Neural cell (in vitro differentiated cells): ENCODE measurements around the gene LIN9. TPM values are rescaled to one million over a fixed set of nuclear protein-coding genes. Genes with fewer than 3 reads are reported as not detected.

Source experiments
- H2AFZ ChIP-seq: fragments of 200-600, 300-800 bp; sonication (generic), shearing (Covaris generic); 2 replicates; pipeline ENCODE4 v1.6.0; 2014; ENCODE audit warnings: low read depth, mild to moderate bottlenecking, antibody characterized with exemption, low read length, moderate library complexity
- H3F3A ChIP-seq: fragments of 200-600 bp; shearing (Covaris generic); 2 replicates; pipeline ENCODE4 v1.6.1; 2016; ENCODE audit warnings: mild to moderate bottlenecking, moderate library complexity, mixed read lengths, antibody characterized with exemption, low read length; ENCODE audit not compliant: insufficient read depth, poor library complexity, severe bottlenecking
- H3K27ac ChIP-seq: fragments of 200-600, 300-800 bp; sonication (generic), shearing (Covaris generic); 2 replicates; pipeline ENCODE4 v1.5.1; 2014; ENCODE audit warnings: mild to moderate bottlenecking, low read length, moderate library complexity
- H3K27me3 ChIP-seq: fragments of 300-800, 200-600 bp; sonication (generic), shearing (Covaris generic); 2 replicates; pipeline ENCODE4 v1.6.0; 2014; ENCODE audit warnings: mild to moderate bottlenecking, low read depth, low read length, moderate library complexity; ENCODE audit not compliant: insufficient read depth
- H3K36me3 ChIP-seq: fragments of 300-800, 200-600 bp; sonication (generic), shearing (Covaris generic); 2 replicates; pipeline ENCODE4 v1.5.1; 2014; ENCODE audit warnings: mild to moderate bottlenecking, antibody characterized with exemption, low read length, moderate library complexity; ENCODE audit not compliant: insufficient read depth
- H3K4me2 ChIP-seq: fragments of 300-800, 200-600 bp; sonication (generic), shearing (Covaris generic); 2 replicates; pipeline ENCODE4 v1.6.0; 2014; ENCODE audit warnings: mild to moderate bottlenecking, low read length
- H3K4me3 ChIP-seq: fragments of 300-800, 200-600 bp; sonication (generic), shearing (Covaris generic); 2 replicates; pipeline ENCODE4 v1.5.1; 2014; ENCODE audit warnings: mild to moderate bottlenecking, low read length, moderate library complexity
- H3K79me2 ChIP-seq: fragments of 200-600 bp; shearing (Covaris generic); replicated peaks from 2 replicates; pipeline ENCODE4 v1.6.0; 2014; ENCODE audit warnings: mild to moderate bottlenecking, low read length, moderate library complexity; ENCODE audit not compliant: insufficient read depth
- H3K9ac ChIP-seq: fragments of 300-800, 200-600 bp; sonication (generic), shearing (Covaris generic); 2 replicates; pipeline ENCODE4 v1.6.1; 2016; ENCODE audit warnings: mild to moderate bottlenecking, low read length, mixed read lengths
- H3K9me2 ChIP-seq: fragments of 200-600 bp; shearing (Covaris generic); 2 replicates; pipeline ENCODE4 v1.6.1; 2016; ENCODE audit warnings: mild to moderate bottlenecking, low read length, mixed read lengths; ENCODE audit not compliant: insufficient read depth
- H3K9me3 ChIP-seq: fragments of 200-600, 300-800 bp; sonication (generic), shearing (Covaris generic); 2 replicates; pipeline ENCODE4 v1.6.1; 2016; ENCODE audit warnings: mild to moderate bottlenecking, mixed run types, low read length, moderate library complexity, mixed read lengths
- H4K20me1 ChIP-seq: fragments of 200-600 bp; shearing (Covaris generic); 2 replicates; pipeline ENCODE4 v1.6.1; 2016; ENCODE audit warnings: mild to moderate bottlenecking, mixed run types; ENCODE audit not compliant: insufficient read depth
- EP300 ChIP-seq: fragments of 450-650 bp; conservative IDR thresholded peaks from 2 replicates; pipeline ENCODE4 v1.6.1; 2014; ENCODE audit warnings: antibody characterized with exemption, mild to moderate bottlenecking, moderate library complexity; ENCODE audit not compliant: poor library complexity, severe bottlenecking
- EZH2 ChIP-seq: fragments of 200-600, 300-800 bp; shearing (Covaris generic), sonication (generic); IDR thresholded peaks from 2 replicates; pipeline ENCODE4 v1.6.1; 2014; ENCODE audit warnings: antibody characterized with exemption, low read length, borderline replicate concordance, mild to moderate bottlenecking; ENCODE audit not compliant: insufficient read depth, poor library complexity, severe bottlenecking
- MXI1 ChIP-seq: fragments of 450-650 bp; conservative IDR thresholded peaks from 2 replicates; pipeline ENCODE4 v1.6.1; 2014; ENCODE audit warnings: antibody characterized with exemption, mild to moderate bottlenecking; ENCODE audit not compliant: poor library complexity, severe bottlenecking
- POLR2AphosphoS5 ChIP-seq: IDR thresholded peaks from 2 replicates; pipeline ENCODE4 v1.6.1; 2012
- RAD21 ChIP-seq: fragments of 450-650 bp; conservative IDR thresholded peaks from 2 replicates; pipeline ENCODE4 v1.6.1; 2014; ENCODE audit warnings: antibody characterized with exemption, mild to moderate bottlenecking, moderate library complexity
- SMC3 ChIP-seq: fragments of 450-650 bp; conservative IDR thresholded peaks from 2 replicates; pipeline ENCODE4 v1.6.1; 2014; ENCODE audit warnings: antibody characterized with exemption, mild to moderate bottlenecking, moderate library complexity; ENCODE audit not compliant: poor library complexity
- TAF1 ChIP-seq: IDR thresholded peaks from 2 replicates; pipeline ENCODE4 v1.6.1; 2012; ENCODE audit warnings: low read depth
- polyA plus RNA-seq: library from polyadenylated mRNA; depleted of rRNA; stranded (reverse); fragments of >200 nt; gene quantifications from 2 replicates; pipeline ENCODE4 v1.2.3, GENCODE V29; 2014
- TF ChIP-seq, protein P1 (sequence below): IDR thresholded peaks from 2 replicates; pipeline ENCODE4 v1.6.1; 2012; ENCODE audit warnings: borderline replicate concordance
- TF ChIP-seq, protein P2 (sequence below): fragments of 450-650 bp; IDR thresholded peaks from 2 replicates; pipeline ENCODE4 v1.5.1; 2014; ENCODE audit warnings: antibody characterized with exemption, mild to moderate bottlenecking, moderate library complexity; ENCODE audit not compliant: poor library complexity, severe bottlenecking

Gene LIN9
- polyA plus RNA-seq, 1 donor from 2014 or later: 11.9 TPM

DNA sequence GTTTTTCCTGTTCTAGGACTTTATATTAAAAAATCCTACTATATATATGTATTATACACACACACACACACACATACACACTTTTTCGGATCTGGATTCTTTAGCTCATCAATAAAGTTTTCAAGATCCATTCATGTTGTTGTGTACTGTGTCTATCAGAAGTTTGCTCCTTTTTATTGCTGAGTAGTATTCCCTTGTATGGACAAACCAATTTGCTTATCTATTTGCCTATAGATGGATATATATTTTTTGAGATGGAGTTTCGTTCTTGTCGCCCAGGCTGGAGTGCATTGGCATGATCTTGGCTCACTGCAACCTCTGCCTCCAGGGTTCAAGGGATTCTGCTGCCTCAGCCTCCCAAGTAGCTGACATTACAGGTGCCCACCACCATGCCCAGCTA is 20.3 kb upstream of the LIN9 start:
- Histone ChIP-seq H3F3A (no peaks in the 10 kb centered on the region), H3K27me3 (no peaks in the 10 kb centered on the region), H3K36me3 (no peaks in the 10 kb centered on the region), H3K9me3 (no peaks in the 10 kb centered on the region), H3K4me2 (no peak overlapping the region), H3K4me3 (no peak overlapping the region), H3K9me2 (no peaks in the 10 kb centered on the region), H4K20me1 (no peaks in the 10 kb centered on the region), H2AFZ (no peak overlapping the region), H3K27ac (no peak overlapping the region), H3K79me2 (no peaks in the 10 kb centered on the region), H3K9ac (no peak overlapping the region)
- no peak for TF ChIP-seq EZH2
- TF ChIP-seq POLR2AphosphoS5: no peak
- TF ChIP-seq TAF1: no peak
- TF ChIP-seq RAD21: no peak
- no peak for TF ChIP-seq SMC3
- no peak for TF ChIP-seq EP300
- TF ChIP-seq, protein P1, sequence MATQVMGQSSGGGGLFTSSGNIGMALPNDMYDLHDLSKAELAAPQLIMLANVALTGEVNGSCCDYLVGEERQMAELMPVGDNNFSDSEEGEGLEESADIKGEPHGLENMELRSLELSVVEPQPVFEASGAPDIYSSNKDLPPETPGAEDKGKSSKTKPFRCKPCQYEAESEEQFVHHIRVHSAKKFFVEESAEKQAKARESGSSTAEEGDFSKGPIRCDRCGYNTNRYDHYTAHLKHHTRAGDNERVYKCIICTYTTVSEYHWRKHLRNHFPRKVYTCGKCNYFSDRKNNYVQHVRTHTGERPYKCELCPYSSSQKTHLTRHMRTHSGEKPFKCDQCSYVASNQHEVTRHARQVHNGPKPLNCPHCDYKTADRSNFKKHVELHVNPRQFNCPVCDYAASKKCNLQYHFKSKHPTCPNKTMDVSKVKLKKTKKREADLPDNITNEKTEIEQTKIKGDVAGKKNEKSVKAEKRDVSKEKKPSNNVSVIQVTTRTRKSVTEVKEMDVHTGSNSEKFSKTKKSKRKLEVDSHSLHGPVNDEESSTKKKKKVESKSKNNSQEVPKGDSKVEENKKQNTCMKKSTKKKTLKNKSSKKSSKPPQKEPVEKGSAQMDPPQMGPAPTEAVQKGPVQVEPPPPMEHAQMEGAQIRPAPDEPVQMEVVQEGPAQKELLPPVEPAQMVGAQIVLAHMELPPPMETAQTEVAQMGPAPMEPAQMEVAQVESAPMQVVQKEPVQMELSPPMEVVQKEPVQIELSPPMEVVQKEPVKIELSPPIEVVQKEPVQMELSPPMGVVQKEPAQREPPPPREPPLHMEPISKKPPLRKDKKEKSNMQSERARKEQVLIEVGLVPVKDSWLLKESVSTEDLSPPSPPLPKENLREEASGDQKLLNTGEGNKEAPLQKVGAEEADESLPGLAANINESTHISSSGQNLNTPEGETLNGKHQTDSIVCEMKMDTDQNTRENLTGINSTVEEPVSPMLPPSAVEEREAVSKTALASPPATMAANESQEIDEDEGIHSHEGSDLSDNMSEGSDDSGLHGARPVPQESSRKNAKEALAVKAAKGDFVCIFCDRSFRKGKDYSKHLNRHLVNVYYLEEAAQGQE: no peak
- TF ChIP-seq, protein P2, sequence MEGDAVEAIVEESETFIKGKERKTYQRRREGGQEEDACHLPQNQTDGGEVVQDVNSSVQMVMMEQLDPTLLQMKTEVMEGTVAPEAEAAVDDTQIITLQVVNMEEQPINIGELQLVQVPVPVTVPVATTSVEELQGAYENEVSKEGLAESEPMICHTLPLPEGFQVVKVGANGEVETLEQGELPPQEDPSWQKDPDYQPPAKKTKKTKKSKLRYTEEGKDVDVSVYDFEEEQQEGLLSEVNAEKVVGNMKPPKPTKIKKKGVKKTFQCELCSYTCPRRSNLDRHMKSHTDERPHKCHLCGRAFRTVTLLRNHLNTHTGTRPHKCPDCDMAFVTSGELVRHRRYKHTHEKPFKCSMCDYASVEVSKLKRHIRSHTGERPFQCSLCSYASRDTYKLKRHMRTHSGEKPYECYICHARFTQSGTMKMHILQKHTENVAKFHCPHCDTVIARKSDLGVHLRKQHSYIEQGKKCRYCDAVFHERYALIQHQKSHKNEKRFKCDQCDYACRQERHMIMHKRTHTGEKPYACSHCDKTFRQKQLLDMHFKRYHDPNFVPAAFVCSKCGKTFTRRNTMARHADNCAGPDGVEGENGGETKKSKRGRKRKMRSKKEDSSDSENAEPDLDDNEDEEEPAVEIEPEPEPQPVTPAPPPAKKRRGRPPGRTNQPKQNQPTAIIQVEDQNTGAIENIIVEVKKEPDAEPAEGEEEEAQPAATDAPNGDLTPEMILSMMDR: no peak
- TF ChIP-seq MXI1: no peak

DNA sequence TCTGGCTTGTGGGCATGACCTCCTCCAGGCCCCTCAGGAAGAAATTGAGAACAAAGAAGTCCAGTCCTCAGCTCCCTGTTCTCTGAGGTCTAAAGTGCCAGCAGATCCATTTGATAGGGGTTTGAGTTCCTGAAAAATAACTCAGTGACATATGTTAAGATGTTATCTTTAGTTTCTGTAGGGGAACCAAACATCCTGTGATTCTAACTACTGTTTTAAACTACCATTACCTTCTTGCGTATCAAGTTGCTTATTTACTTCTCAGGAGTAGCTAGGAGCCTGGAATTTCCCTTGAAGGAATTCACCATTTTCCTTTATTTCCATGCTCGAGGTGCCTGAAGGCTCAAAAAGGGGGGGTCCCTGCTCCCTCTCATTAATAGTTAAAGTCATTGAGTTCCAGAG is 18.8 kb upstream of the LIN9 start:
- no peaks in the 10 kb centered on the region for H3K9me3 ChIP-seq
- TF ChIP-seq MXI1 (no peak), EP300 (no peak), POLR2AphosphoS5 (no peak), SMC3 (no peak), RAD21 (no peak), EZH2 (no peak), TAF1 (no peak)
- TF ChIP-seq, protein P1: no peak
- TF ChIP-seq, protein P2: no peak

More for the DNA sequence above, 18.8 kb upstream of the LIN9 start:
- no peaks in the 10 kb centered on the region for H3K79me2 ChIP-seq
- no peak overlapping the region for H3K4me2 ChIP-seq
- H3K36me3 ChIP-seq: no peaks in the 10 kb centered on the region
- H3K4me3 ChIP-seq: no peak overlapping the region
- no peaks in the 10 kb centered on the region for H3K9me2 ChIP-seq
- H2AFZ ChIP-seq: no peak overlapping the region
- no peaks in the 10 kb centered on the region for H3F3A ChIP-seq
- no peaks in the 10 kb centered on the region for H4K20me1 ChIP-seq
- H3K27ac ChIP-seq: no peak overlapping the region
- no peak overlapping the region for H3K9ac ChIP-seq
- H3K27me3 ChIP-seq: no peaks in the 10 kb centered on the region
